ENCODE results near the gene SLC2A6.

SLC2A6 gene

GRCh38 chr9:133499132-133499891 is 20.4 kb upstream of the SLC2A6 start:
- no peak overlapping the region for H3K27ac ChIP-seq
- TF ChIP-seq CTCF (IDR thresholded peaks at IDR 0.05) (no peak), ZFX (IDR thresholded peaks at IDR 0.05; ENCODE audit: borderline replicate concordance) (no peak)

GRCh38 chr9:133496861-133497842 is 18.3 kb upstream of the SLC2A6 start:
- no peak overlapping the region for H3K27ac ChIP-seq
- TF ChIP-seq ZFX (IDR thresholded peaks at IDR 0.05; ENCODE audit: borderline replicate concordance) (no peak), CTCF (IDR thresholded peaks at IDR 0.05) (no peak)

- TF ChIP-seq CTCF (IDR thresholded peaks at IDR 0.05) (no peak), ZFX (IDR thresholded peaks at IDR 0.05; ENCODE audit: borderline replicate concordance) (no peak)
- no peak overlapping the region for H3K27ac ChIP-seq
These were observed 16.7 kb upstream of the SLC2A6 start for GRCh38 chr9:133495327-133496293.

GRCh38 chr9:133494636-133495326 is 15.9 kb upstream of the SLC2A6 start:
- TF ChIP-seq CTCF (IDR thresholded peaks at IDR 0.05) (no peak), ZFX (IDR thresholded peaks at IDR 0.05; ENCODE audit: borderline replicate concordance) (no peak)
- no peak overlapping the region for H3K27ac ChIP-seq

- no peak for TF ChIP-seq CTCF (IDR thresholded peaks at IDR 0.05)
- TF ChIP-seq ZFX (IDR thresholded peaks at IDR 0.05; ENCODE audit: borderline replicate concordance): no peak
- no peak overlapping the region for H3K27ac ChIP-seq
These were observed 15.1 kb upstream of the SLC2A6 start for GRCh38 chr9:133493845-133494540.

- no peak overlapping the region for H3K27ac ChIP-seq
- TF ChIP-seq CTCF (IDR thresholded peaks at IDR 0.05): no peak
- TF ChIP-seq ZFX (IDR thresholded peaks at IDR 0.05; ENCODE audit: borderline replicate concordance): no peak
These were observed 14.5 kb upstream of the SLC2A6 start for GRCh38 chr9:133493428-133493827.
